ENCODE measurements around the gene NAALADL1.

The NAALADL1 gene

DNA sequence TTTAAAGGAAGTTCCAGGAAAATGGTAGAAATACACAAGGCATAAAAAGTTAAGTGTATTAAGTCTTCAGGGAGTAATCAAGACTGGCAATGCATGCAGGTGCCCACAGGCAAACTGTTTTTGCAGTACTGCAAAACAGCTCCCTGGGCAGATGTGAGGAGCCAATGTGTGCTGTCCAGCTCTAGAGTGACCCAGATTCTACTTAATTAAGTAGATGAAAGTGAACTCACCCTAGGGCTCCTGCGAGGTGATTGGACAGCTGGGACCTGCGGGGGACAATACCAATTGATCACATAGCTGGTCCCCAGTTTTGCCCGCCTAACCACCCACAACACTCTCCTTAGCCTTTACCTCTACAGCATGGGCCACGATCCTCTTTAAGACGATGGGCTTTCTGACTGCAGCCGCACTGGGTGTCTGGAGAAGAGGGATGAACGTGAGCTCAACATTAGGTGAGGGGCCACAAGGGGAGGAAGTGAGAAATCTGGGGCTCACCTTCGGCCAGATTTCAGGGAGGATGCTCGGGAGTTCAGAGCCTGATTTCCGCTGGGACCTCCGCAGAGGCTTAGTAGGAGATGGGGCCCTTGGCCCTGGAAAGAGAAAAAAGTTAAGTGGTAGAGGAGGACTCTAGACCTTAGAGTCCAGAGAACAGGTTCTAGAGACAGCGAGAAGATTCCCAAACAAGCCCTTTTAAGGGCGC is 24.9 kb upstream of the NAALADL1 start:
- no peak for DNase-seq (ENCODE audit: low read depth, low spot score)

DNA sequence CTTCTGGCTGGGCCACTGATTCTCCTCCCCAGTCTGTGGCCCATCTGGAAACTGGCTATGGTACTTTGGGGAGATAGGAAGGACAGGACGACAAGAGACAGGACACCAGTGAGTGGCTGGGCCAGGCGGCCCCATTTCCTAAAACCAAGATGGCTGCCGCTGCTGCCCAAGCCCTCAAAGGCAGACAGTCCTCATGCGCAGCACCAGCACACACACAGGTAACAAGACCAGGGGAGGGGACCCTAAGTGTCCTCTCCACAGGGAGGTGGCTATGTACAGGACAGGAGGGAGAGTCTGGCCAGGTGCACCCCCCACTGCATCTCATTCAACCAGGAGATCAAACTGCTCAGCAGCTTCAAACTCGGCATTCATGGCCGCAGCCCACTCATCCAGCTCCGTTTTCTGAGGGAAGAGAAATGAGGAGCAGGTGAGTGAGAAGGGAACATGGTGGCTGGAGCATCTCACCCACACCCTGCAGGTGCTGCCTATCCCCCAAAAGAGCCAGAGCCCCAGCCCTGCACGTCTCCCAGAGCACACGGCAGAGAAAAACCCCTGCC is 20.5 kb upstream of the NAALADL1 start:
- no peak for DNase-seq (ENCODE audit: low read depth, low spot score)

DNA sequence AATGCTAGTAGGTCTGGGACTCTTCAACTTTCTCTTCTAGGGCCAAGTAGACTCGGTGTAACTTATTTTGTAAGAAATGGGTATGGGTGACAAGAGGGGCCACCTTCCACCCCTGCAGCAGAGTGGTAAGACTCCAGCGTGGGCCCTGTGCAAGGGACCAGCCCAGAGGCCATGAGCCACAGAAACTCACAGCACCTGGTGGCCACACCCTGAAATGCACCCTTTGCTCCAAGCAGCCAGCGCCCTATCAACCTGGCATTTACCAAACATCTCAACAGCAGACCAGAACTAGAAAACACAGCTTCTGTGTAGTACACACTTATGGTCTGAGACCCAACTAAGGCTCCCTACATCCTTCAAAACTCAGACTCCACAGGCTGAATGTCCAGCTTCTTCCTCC is 19.8 kb upstream of the NAALADL1 start:
- DNase-seq (ENCODE audit: low read depth, low spot score): peak; percentile 66

DNA sequence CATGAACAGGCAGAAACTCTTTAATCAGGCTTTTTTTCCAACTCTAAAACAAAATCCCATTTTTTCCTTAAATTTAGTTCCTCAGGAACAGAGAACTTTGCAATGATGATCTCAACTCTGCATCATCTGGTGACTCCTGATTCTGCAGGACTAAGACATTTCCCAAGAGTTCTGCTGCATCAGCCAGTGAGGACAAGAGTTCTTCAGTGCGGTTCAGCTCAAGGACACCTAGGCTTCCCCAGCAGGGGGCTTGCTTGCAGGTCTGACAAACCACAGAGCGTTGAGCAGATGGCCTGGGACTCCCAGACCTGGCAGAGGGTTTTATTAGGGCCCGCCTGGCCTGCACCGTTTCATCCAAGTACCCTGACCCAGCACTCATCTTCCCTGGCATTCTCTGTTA is 19.1 kb upstream of the NAALADL1 start:
- peak; percentile 22 for DNase-seq (ENCODE audit: low read depth, low spot score)

DNA sequence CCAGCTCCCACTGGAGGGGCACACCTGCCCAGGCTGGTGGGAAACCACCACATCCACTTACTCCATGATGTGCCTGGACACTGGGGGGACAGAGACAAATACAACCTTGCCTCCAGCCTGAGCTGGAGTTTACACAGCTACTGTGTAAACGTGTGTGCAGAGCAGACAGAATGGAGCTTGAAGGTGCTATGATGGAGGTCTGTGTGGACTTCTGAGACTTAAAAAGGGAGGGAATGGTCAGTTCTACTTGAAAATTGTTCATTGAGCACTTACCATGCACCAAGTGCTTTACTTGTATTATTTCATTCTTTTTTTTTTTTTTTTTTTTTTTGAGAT is 14.2 kb upstream of the NAALADL1 start:
- no peak for DNase-seq (ENCODE audit: low read depth, low spot score)

DNA sequence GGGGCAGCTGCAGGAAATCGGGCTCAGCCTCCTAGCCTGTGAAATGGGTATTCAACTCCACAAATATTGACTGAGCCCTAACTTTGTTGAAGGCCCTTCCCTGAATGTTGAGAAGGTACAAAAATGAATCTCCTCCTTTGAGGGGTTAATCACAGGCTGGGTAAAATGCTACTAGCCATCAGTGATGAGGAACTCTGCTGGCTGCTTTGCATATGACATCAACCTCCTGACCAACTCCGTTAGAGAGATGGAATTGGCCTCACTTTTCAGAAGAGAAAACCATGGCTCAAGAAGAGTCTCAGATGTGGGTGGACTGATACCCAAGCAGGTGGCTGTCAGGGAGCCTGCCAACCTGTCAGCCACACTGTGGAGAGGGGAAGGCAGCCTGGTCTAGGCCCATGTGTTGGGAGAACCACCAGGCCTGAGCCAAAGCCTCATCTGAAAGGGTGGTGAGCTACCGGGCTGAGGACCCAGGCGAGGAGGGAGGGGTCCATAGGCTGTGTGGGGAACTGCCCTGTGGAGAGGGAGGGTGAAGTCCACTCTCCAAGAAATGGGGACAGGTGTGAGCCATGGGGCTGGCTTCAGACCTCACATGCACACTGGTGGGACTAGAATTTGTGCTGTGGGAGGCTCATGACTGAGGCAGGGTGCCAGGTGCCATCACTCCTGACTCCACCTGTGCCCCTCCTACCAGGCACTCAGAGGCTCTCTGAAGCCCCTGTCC is 13.7 kb upstream of the NAALADL1 start:
- no peak for DNase-seq (ENCODE audit: low read depth, low spot score)

DNA sequence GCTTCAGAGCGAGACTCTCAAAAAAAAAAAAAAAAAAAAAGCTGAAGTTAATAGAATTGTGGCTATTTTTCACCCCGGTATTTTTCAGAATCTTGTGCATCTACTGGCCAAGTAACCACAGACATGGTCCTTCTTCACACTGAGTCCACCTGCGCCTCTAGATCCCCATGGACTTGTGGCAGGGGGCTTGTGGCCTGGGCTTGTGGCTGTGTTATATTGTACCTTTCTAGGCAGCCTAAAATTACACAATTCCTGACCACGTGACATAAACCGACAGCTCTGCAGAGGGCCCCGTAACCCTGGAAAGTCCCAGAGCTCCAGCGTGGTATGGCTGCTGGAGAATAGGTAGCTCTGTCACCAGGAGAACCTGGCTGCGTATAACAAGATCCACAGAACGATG is 10.9 kb upstream of the NAALADL1 start:
- no peak for DNase-seq (ENCODE audit: low read depth, low spot score)

DNA sequence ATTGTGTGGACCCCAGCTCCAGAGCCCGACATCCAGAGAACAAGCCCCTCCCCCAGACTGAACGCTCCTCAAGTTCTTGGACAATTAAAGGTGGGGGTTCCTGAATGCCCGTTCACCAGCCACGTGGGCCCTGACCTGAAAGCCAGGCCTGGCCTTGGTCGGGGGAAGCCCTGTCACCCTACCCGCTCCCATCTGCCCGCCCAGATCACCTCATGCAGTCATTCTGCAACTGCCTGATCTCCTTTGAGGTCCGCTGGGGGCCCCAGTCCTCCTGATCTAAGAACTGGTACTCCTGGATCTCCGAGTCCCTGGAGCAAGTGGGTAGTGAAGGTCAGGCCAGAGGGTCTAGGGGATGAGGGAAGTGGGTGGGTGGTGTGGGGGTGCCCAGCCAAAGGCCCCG is 9.1 kb upstream of the NAALADL1 start:
- no peak for DNase-seq (ENCODE audit: low read depth, low spot score)

DNA sequence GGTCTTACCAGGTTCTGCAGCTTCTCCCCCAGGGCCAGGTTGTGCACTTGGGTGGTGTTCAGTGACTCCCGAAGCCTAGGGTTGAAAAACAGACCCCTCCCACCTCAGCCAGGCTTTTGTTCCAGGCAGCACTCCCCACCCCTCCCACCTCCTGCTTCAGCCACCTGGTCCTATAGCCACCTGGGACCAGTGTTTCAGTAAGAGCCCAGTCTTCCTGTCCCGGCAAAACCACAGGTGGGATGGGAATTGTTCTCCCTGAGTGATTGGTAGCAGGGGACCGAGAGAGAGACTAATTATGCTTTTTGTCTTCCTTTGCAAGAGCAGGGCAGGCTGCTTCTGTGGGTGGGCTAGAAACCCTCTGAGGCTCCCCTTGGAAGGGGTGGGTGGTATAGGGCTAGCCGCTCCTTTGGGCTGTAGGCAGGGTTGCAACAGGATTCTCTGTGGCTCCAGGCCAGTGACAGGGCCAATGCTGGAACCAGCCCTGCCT is 8.5 kb upstream of the NAALADL1 start:
- DNase-seq (ENCODE audit: low read depth, low spot score): peak; percentile 45

DNA sequence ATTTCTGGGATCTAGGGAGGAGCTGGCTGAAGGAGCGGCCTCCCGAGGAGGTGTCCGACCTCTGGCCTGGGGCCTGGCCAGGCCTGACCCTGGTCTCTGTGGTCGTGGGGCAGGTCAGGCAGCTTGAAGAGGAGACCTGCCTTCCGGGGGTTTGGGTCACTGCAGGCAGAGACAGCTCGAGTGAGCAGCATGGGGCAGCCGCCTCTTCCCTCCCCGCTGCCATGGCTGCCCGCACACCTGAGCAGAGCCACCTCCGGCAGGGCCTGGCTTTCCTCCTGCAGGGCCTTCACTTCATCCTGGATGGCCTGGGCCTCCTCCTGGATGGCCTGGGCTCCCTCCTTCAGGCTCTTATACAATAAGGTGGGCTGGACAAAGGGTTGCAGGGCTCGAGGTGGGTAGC is 8.0 kb upstream of the NAALADL1 start:
- DNase-seq (ENCODE audit: low read depth, low spot score): peak; percentile 30

DNA sequence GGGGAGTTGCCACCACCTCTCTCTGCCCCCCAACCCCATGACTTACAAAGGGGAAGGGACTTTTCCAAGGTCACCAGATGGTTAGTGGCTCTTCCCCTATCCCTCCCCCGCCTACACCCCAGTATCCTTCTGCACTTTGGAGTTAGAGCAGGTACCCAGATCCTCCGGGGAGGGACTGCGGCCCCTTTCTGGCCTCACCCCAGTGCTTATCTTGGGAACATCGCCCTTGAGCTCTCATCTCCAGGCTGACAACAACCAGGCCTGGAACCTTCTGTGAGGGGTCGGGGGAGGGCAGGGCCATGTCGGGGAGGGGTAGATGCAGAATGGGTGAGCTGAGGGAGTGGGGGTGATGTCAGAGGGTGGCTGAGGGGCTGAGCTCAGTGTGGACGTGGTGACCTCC is 7.5 kb upstream of the NAALADL1 start:
- DNase-seq (ENCODE audit: low read depth, low spot score): no peak

DNA sequence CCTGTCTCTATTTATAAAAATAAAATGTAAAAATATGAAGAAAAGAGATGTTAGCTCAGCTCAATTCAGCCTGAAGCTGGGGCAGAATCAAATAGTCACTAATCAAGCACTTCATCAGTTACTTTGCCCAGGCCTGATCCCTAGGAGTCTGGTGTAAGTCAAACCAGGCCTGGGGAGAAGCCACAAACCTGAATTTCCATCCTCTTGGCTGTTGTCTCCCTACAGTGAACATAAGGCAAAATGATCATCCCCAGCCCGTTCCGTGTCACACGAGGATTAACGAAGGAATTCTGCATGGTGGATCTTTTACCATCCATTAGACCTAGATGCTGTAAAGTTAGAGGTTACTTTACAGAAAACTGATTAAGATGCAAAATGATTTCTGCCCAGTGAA is 6.5 kb upstream of the NAALADL1 start:
- no peak for DNase-seq (ENCODE audit: low read depth, low spot score)

DNA sequence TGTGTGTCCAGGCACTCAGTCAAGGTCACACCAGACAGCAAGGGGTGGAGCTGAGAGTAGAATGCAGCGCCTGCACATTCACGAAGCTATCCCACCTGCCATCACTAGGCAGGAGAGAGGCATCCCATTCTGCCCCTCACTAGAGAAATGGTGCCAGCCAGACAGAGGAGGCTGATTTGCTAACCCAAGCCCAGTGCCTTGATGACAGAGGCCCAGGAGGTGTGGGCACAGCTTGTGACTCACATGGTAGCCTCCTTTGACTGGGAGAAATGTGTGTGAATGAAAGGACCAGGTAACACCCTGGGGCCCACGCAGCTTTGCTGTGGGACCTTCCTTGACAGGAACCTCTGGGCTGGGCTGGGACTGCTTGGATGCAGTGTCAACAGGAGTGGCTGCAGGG is 5.2 kb upstream of the NAALADL1 start:
- DNase-seq (ENCODE audit: low read depth, low spot score): no peak

DNA sequence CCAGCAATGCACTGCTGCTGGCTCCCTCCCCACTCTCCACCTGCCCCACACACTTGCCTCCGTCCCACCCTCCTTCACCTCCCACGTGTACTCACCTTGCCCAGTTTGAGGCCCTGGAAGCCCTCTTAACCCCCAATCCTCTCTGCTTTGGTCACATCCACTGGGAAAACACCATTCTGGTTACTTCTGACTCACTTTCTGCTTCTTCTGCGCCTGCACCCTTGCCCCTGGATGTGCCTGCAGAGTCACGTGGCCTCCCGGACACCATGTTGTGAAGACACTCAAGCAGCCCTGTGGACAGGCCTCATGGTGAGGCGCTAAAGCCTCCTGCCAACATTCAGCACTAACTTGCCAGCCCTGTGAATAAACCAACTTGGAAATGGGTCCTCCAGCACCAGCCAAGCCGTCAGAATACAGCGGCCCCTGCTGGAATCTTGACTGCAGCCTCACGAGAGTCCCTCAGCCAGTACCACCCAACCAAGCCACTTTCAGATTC is 2.6 kb upstream of the NAALADL1 start:
- DNase-seq (ENCODE audit: low read depth, low spot score): peak; percentile 66

DNA sequence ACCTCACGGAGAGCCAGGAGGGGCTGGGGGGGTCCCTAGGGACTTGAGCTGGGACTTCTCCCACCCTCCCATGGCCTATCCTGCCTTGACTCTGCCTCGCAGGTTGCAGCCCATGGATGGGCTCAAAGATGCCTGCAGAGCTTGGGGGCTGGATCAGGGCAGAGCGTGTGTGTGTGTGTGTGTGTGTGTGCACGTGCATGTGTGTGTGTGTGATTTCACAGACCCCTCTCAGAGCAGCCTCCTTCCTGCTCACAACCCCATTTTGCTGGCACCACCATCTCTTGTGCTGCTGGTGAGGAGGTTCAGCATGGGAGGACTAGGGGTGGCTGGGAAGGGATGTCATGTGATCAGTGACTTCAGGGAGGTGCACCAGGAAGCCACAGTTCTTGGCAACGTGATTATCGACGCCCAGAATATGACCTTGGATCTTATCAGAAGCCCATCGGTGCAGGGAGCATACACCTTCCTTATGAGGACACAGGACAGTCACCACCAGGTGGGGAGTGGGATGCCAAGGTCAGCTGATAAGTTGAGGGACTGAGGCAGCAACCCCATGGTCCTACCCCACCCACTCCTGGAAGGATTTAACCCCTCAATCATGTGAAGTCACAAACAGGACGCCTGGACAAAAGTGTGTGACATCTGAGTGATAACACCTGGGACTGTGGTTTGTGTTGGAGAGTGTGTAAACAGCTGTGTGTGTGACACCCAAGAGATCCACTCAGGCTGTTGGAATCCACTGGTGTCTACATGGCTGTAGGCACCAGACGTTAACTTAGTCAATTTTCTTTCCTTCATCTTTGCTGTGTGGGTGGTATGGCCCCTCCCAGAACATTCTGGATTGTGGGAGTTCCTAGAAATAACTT is 1.8 kb upstream of the NAALADL1 start:
- no peak for DNase-seq (ENCODE audit: low read depth, low spot score)

DNA sequence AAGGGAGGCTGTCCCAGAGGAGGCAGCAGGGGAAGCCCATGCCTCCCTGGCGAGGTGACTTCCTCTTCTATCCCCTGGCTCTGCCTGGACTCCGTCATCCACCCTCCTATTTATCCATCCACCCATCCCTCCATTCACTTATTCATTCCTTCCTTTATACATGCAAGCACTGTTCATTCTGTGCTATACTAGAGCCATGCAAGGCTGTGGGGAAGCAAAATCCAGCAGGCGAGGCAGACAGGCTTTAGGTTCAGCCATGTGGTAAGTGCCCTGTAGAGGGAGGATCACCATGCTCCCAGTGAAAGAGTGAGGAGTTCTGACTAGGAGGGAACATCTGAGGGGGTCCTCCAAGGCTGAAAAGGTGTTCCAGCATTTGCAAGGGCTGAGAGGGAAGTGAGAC is 1.2 kb upstream of the NAALADL1 start:
- DNase-seq (ENCODE audit: low read depth, low spot score): no peak

DNA sequence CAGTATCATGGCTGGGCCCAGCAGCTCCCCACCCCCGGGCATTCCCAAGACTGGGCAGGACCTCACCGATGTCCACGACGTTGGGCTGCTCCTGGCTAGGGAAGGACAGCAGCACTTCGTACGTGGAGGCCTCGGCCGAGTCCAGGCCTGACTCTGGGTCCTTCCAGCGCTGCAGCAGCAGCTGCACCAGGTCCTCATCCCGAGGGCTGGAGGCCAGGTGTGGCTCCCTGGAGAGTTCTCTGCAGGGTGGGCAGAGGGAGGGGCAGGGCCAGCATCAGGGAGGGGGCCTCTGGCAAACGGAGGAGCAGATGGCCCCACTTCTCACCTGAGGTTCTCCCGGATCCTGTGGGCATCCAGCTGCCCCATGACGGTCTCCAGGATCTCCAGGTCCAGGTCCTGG is 341 bp downstream of the NAALADL1 start:
- no peak for DNase-seq (ENCODE audit: low read depth, low spot score)

DNA sequence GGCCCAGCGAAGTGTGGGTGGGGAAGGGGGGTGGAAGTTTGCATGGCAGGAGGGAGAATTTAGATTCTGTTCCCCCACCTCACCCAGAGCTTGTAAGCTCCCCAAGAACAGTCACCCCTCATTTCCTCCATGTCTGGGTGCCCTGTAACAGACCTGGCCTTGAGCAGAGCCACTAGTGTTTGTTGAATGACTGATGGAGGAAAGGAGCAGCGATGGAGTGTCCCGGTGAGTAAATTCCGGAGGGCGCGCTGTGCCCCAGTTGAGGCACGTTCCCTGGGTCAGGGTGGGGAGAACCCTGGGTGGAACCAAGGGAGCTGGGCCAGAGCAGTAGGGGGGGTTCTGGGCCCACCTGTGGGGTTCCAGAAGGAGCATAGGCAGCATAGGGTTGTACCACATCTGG is 827 bp downstream of the NAALADL1 start:
- no peak for DNase-seq (ENCODE audit: low read depth, low spot score)

DNA sequence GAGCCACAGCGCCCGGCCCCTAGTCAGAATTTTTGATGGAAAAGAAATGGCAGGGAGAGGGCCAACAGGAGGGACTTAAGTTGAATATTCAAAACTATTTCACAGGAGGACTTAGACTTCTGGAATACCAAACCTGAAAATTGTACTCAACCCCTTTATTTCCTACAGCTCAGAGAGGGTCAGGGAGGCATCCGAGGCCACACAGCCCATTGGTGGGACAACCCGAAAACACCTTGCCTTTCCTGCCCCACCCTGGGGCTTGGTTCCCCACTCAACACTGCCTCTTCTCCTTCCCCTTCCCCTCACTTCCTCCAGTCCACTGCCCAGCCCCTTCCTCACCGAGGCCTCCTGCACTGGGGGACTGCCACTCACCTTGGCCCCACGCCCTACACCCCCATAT is 1.4 kb downstream of the NAALADL1 start:
- no peak for DNase-seq (ENCODE audit: low read depth, low spot score)

DNA sequence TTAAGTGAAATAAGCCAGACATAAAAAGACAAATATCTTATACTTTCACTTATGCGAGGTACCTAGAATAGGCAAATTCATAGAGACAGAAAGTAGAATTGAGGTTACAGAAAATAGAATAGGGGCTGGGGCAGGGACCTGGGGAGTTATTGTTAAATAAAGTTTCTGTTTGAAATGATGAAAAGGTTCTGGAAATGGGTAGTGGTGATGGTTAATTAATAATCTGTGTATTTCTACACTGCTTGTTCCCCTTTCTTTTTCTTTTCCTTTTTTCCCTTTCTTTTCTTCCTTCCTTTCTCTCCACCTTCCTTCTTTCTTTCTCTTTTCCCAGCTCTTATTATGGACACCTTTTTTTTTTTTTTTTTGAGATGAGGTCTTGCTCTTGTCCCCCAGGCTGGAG is 2.8 kb downstream of the NAALADL1 start:
- DNase-seq (ENCODE audit: low read depth, low spot score): no peak

DNA sequence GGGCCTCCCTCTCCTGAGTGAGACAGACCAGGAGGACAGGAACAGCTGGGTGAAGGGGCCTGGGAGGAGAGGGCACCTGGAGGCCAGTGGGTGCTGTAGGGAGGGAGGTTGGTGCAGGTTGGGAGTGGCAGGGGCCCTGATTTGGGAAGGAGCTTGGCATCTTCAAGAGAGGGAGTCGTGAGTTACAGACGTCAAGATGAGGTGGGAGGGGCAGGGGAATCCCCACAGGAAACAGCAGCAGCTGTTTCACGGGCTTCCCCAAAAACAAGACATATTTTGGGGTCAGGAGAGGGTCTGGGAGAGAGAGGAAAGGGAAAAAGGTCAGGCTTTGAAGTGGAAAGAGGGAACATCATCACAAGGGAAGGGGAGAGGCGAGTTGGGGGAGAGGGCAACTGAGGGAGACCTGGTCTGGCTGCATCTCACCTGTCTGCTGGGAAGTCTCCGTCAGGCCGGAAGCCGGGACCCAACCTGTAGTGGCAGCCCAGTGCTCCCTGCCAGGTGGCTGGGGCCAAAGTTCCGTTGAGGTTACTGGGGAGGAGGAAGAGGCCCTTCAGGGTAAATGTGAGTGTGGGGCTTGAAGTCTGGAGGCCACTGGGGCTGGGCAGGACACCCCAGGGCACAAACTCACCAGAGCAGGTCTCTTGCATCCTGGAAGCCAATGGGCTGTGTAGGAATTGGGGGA is 4.4 kb downstream of the NAALADL1 start:
- DNase-seq (ENCODE audit: low read depth, low spot score): no peak

Measured in ELF-1 (cell line).